ENCODE measurements around the gene VPS50.

VPS50 gene

GRCh38 chr7:93232673-93233018 is 480 bp downstream of the VPS50 start:
- no peak for DNase-seq (ENCODE audit: low read depth, low spot score)
- H3K4me3 ChIP-seq (ENCODE audit: low read length), result peak overlapping the region; percentile 84

DNA sequence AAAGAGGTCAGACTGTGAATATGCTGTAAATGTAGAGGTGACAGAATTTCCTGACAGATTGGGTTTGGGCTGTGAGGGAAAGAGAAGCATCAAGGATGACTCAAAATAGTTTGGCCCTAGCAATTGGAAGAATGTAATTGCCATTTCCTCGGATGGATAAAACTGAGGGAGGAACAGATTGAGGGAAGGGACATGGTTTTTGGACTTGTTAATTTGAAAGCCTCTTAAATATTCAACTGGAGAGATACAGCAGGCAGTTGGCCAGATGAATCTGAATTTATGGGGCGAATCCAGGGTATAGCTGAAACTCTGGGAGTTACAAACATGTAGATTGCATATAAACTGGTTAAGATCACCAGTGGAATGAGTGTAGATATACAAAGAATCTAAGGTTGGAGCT is 3.4 kb downstream of the VPS50 start:
- DNase-seq (ENCODE audit: low read depth, low spot score), result no peak
- no peak overlapping the region for H3K4me3 ChIP-seq (ENCODE audit: low read length)

- DNase-seq (ENCODE audit: low read depth, low spot score), result no peak
- no peak overlapping the region for H3K4me3 ChIP-seq (ENCODE audit: low read length)
Measured at GRCh38 chr7:93238131-93238530, 6.0 kb downstream of the VPS50 start.

DNA sequence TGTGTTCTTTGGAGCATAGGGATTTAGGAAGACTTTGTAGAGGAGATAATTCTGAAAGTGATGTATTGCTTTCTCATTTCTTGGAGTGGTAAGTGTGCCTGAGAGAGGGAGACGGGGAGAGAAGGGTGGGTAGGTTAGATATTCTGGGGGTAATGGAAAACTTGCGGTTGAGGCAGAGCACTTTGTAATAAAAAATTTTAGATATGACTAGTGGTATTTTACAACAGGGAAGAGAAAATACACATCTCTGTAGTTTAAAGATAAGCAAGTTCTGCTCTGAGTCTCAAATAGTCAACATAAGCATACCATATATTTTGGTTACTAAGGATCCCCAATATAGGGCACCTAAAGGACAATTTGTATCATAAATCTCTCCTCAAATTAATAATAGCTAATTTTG is 6.6 kb downstream of the VPS50 start:
- H3K4me3 ChIP-seq (ENCODE audit: low read length), result no peak overlapping the region
- DNase-seq (ENCODE audit: low read depth, low spot score), result no peak

DNA sequence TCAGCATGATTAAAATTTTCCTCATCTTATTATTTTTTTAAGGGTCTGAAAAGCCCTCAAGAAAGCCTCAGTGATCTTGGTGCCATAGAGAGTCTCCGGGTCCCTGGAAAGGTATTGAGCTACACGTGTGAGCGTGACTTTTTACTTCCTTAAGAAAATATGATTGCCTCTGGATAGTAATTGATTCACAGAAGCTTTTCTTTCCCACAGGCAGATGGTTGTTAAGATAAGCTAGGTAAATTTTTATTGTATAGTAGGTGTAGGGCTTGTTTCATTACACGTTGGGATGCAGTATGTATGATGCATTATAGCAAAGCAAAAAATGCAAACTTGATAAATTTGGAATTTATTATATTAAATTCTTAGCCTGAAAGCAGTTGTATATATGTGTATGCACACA is 7.7 kb downstream of the VPS50 start:
- DNase-seq (ENCODE audit: low read depth, low spot score), result no peak
- H3K4me3 ChIP-seq (ENCODE audit: low read length), result no peak overlapping the region

DNA sequence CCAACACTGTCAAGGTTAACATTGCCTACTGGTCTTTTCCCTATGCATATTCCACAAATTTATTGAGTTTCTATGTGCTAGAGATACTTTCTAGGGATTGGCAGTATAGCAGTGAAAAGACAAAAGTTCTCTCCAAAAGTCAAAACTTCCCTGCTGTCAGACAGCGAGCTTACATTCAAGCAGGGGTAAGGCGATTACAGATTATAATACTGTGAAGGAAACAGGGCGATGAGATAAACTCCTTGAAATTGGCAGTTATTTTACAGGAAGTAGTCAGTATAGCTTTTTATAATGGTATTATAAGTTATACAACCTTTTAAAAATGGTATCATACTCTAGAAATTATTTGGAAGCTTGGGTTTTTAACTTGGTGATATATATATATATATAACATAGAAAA is 9.9 kb downstream of the VPS50 start:
- no peak overlapping the region for H3K4me3 ChIP-seq (ENCODE audit: low read length)
- no peak for DNase-seq (ENCODE audit: low read depth, low spot score)

GRCh38 chr7:93245525-93246432 is 13.6 kb downstream of the VPS50 start:
- no peak overlapping the region for H3K4me3 ChIP-seq (ENCODE audit: low read length)
- peak; percentile 47 for DNase-seq (ENCODE audit: low read depth, low spot score)

- H3K4me3 ChIP-seq (ENCODE audit: low read length), result no peak overlapping the region
- no peak for DNase-seq (ENCODE audit: low read depth, low spot score)
Measured at GRCh38 chr7:93249491-93250148, 17.5 kb downstream of the VPS50 start.

GRCh38 chr7:93258661-93259060 is 26.5 kb downstream of the VPS50 start:
- DNase-seq (ENCODE audit: low read depth, low spot score), result no peak
- H3K4me3 ChIP-seq (ENCODE audit: low read length), result no peak overlapping the region

DNA sequence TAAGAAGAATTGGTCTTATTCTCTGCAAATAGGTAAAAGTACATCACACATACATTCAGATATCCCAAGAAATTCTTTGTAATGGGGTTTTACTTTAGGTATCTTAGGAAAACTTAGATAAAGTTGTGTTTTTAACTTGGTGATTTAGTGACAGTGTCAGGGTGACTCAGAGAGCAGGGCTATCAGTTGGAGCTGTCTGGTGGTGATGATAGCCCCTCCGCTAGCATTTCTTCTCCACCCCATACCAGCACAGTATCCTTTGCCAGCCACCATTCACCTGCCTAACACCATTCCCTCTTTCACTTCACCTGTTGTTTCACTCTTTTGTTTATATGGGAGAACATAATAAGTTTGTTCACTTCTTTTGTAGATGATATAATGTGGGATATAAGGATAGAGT is 30.4 kb downstream of the VPS50 start:
- no peak for DNase-seq (ENCODE audit: low read depth, low spot score)
- H3K4me3 ChIP-seq (ENCODE audit: low read length), result no peak overlapping the region

- no peak overlapping the region for H3K4me3 ChIP-seq (ENCODE audit: low read length)
Measured at GRCh38 chr7:93265220-93265619, 33.1 kb downstream of the VPS50 start.

GRCh38 chr7:93279541-93279940 is 47.4 kb downstream of the VPS50 start:
- no peak for DNase-seq (ENCODE audit: low read depth, low spot score)
- H3K4me3 ChIP-seq (ENCODE audit: low read length), result no peak overlapping the region

More at GRCh38 chr7:93265220-93265619, 33.1 kb downstream of the VPS50 start:
- DNase-seq (ENCODE audit: low read depth, low spot score), result no peak

DNA sequence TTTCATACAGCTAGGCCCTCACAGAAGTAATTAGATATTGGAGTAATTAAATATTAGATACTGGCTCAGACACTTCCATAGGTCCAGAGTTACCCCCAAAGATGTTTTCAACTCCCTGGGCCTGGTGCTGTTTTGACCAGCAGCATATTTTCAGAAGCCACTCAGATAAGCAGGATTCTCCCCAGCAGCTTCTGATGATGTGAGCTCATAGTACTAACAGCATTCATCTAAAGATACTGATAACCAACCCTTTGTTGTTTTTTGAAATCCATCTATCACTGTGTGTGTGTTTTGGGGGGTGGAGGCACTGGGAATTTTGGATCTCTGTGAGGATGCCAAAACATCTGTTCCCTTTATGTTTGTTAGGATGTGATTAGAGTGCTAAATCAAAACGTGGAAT is 52.7 kb downstream of the VPS50 start:
- no peak overlapping the region for H3K4me3 ChIP-seq (ENCODE audit: low read length)

DNA sequence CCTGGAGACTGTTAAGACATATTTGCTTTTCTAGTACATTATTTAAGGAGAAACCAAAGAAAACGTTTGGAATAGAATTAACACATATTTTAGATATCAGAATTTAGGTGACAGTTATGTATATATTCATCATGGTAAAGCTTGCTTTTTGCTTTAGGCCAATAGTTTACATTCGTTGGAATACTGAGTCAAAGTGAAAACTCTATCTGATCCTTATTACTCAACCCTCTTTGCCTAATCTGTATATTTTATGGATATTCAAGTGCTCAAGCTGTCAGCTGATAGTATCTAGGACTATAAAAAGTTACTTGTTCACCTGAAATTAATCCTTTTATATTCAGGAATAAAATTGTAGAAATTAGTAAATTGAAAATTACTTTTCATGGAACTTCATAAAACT is 61.1 kb downstream of the VPS50 start:
- H3K4me3 ChIP-seq (ENCODE audit: low read length), result no peak overlapping the region
- DNase-seq (ENCODE audit: low read depth, low spot score), result no peak

More for the DNA sequence above, 52.7 kb downstream of the VPS50 start:
- DNase-seq (ENCODE audit: low read depth, low spot score), result no peak

DNA sequence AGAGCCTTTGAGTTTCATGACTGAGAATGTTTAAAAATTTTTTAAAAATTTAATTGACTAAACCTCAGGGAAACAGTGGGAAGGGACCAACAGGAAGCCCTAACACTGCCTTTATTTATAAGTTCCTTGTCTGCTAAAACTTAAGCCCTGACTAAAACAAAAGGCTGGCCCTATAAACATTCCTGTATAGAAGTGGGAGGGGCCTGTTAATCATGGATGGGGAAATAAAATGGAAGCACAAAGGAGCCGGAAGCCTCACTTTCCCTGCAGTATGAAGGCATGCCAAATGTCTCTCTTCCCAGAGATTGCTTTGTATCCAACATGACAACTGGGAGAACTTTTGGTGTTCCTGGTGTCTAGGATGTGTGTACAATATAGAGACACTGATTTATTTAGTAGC is 66.0 kb downstream of the VPS50 start:
- DNase-seq (ENCODE audit: low read depth, low spot score), result no peak
- H3K4me3 ChIP-seq (ENCODE audit: low read length), result no peak overlapping the region

DNA sequence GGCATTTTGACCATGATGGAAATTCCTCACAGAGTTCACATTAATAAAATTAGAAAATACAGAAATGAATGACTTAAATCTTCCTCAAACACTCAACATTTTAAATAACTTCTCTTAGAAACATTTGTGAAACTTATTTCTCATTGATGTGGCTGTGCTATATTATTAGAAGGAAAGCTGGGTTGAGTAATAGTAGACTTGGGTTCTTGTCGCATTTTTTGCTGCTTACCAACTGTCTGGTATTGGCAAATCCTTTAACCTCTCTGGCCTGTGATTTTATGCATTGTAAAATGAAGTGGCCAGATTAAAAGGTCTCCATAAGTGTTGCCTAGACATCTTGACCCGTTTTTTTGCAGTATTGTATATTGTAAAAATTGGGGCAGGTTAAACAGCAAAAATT is 66.5 kb downstream of the VPS50 start:
- no peak for DNase-seq (ENCODE audit: low read depth, low spot score)
- no peak overlapping the region for H3K4me3 ChIP-seq (ENCODE audit: low read length)

GRCh38 chr7:93301736-93302135 is 69.6 kb downstream of the VPS50 start:
- no peak for DNase-seq (ENCODE audit: low read depth, low spot score)
- no peak overlapping the region for H3K4me3 ChIP-seq (ENCODE audit: low read length)

DNA sequence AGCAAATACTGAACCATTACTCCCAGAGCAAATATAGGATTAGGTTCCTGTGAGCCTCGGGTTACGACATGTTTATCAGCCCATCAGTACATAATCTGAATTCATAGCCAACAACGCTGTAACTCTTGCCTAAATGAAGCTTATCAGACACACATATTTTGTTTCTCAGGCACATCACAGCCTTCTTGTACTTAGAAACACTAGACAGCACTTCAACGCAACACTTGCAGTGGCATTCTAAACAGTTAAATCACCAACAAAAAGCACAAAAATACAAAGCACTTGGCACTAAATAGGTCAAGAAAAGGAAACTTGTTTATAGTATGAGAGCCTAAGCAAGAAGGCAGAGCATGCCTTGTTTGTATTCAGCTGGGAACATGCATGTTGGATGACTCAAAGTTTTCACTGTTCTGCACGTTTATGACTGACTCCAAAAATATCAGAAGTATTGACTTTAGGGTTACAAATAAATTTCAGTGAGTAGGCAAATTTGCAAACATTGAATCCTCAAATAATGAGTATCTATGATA is 75.0 kb downstream of the VPS50 start:
- H3K4me3 ChIP-seq (ENCODE audit: low read length), result no peak overlapping the region
- no peak for DNase-seq (ENCODE audit: low read depth, low spot score)

DNA sequence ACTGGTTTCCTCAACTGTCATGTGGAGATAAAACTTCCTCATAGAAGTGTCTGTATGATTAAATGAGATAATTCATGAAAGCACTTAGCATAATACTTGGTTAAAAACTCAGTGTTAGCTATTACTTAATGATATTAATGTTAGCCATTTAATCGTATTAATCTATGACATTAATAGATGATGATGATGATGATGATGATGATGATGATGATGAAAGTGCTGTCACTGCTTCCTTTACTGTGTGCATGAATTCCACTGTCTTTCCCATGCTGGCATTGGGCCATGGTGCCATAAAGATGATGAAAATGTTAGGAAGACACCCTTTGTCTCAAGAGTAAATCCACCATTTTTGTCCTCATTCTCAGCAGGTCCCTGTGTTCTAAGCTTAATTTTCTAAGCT is 75.8 kb downstream of the VPS50 start:
- no peak overlapping the region for H3K4me3 ChIP-seq (ENCODE audit: low read length)
- no peak for DNase-seq (ENCODE audit: low read depth, low spot score)

GRCh38 chr7:93310346-93310745 is 78.2 kb downstream of the VPS50 start:
- H3K4me3 ChIP-seq (ENCODE audit: low read length), result no peak overlapping the region
- no peak for DNase-seq (ENCODE audit: low read depth, low spot score)
